ENCODE results near the gene CCP110. TPM values are rescaled to one million over a fixed set of nuclear protein-coding genes. Genes with fewer than 3 reads are reported as not detected.
A peak's percentile ranks its signal among the peaks of the same experiment; 100 is the strongest.

CCP110 gene
- total and polyA plus RNA-seq, 2 of the 13 experiments (the other 11 are each of a cell fraction or from before 2014, with no cell fraction given) = 10.0 to 11.1 TPM

- TF ChIP-seq AHDC1 (CRISPR knock-in tag; IDR thresholded peaks at IDR 0.05; ENCODE audit: borderline replicate concordance) (no peak), JDP2 (CRISPR knock-in tag; IDR thresholded peaks at IDR 0.05; ENCODE audit: borderline replicate concordance) (no peak), FOXK1 (CRISPR knock-in tag; IDR thresholded peaks at IDR 0.05; ENCODE audit: borderline replicate concordance, low read depth) (no peak), DDIT3 (CRISPR knock-in tag; IDR thresholded peaks at IDR 0.05) (no peak), ZEB1 (IDR thresholded peaks at IDR 0.05; ENCODE audit: insufficient replicate concordance, low read depth) (peak; percentile 3), GTF2F1 (IDR thresholded peaks at IDR 0.05; ENCODE audit: low read length) (no peak), NFKBIZ (CRISPR knock-in tag; IDR thresholded peaks at IDR 0.05) (no peak), TMF1 (CRISPR knock-in tag; IDR thresholded peaks at IDR 0.05; ENCODE audit: low read depth) (no peak), EHMT2 (IDR thresholded peaks at IDR 0.05; ENCODE audit: borderline replicate concordance, low read depth, low read length) (no peak), HOMEZ (CRISPR knock-in tag; IDR thresholded peaks at IDR 0.05; ENCODE audit: low read depth) (no peak), HNRNPUL1 (IDR thresholded peaks at IDR 0.05; ENCODE audit: low read depth, low read length) (no peak), SALL2 (CRISPR knock-in tag; IDR thresholded peaks at IDR 0.05) (0 out of 2 replicates have a peak, but pooled peaks have one; percentile 15), ZMYM3 (CRISPR knock-in tag; IDR thresholded peaks at IDR 0.05) (no peak), MED13 (CRISPR knock-in tag; IDR thresholded peaks at IDR 0.05) (no peak), BCLAF1 (IDR thresholded peaks at IDR 0.05) (no peak), NCOA2 (CRISPR knock-in tag; IDR thresholded peaks at IDR 0.05) (no peak), NR2C2 (CRISPR knock-in tag; IDR thresholded peaks at IDR 0.05; ENCODE audit: borderline replicate concordance) (no peak), TBX2 (CRISPR knock-in tag; IDR thresholded peaks at IDR 0.05; ENCODE audit: borderline replicate concordance) (no peak; the same call in 1 of the 2 replicates), CREBL2 (CRISPR knock-in tag; IDR thresholded peaks at IDR 0.05; ENCODE audit: borderline replicate concordance) (no peak), NR0B2 (CRISPR knock-in tag; IDR thresholded peaks at IDR 0.05) (no peak)
Measured at GRCh38 chr16:19522397-19522732, 1.4 kb upstream of the CCP110 start (continued).
